Measurements from ENCODE around the gene MFNG. TPM values are rescaled to one million over a fixed set of nuclear protein-coding genes. Genes with fewer than 3 reads are reported as not detected.

The MFNG gene
- total and polyA plus RNA-seq, 2 donors (not counting 1 experiment from before 2014, with no cell fraction given), result 0.15 TPM; not detected in 1

- Histone ChIP-seq H3K9me3 (ENCODE audit: control insufficient read depth, insufficient read depth, low read depth, low read length) (no peaks in the 10 kb centered on the region), H3K4me2 (ENCODE audit: extremely low read depth, insufficient read depth, low read length) (peak within 1 kb of the TSS; percentile 44), H3K4me3 (replicated peaks in 1 of 4; ENCODE audit: control extremely low read depth in 1 of 4, insufficient read depth in 1 of 4, low read depth in 3 of 4, low read length in 4 of 4) (peak within 1 kb of the TSS in 3 of 4 experiments; percentile 14 to 46 (median 44)), H3K79me2 (ENCODE audit: control insufficient read depth, insufficient read depth, low read length) (no peaks in the 10 kb centered on the region), H4K20me1 (ENCODE audit: control insufficient read depth, extremely low read depth, insufficient read depth, low read length) (no peaks in the 10 kb centered on the region), H3K27me3 (ENCODE audit: control insufficient read depth, insufficient read depth, low read length) (peaks cover 33% of the 10 kb centered on the region), H3K36me3 (ENCODE audit: control insufficient read depth, insufficient read depth, low read length) (no peaks in the 10 kb centered on the region), H2AFZ (ENCODE audit: low read length) (no peak within 1 kb of the TSS), H3K27ac (ENCODE audit: insufficient read depth, low read length) (no peak within 1 kb of the TSS), H3K9ac (ENCODE audit: insufficient read depth, low read length) (peak within 1 kb of the TSS; percentile 16), H3K4me1 (ENCODE audit: control insufficient read depth, extremely low read depth, insufficient read depth, low read length) (peaks cover 5% of the 10 kb centered on the region)
- TF ChIP-seq EZH2 (IDR thresholded peaks at IDR 0.05; ENCODE audit: low read length, missing control alignments), result peak; percentile 32
- no peak for TF ChIP-seq CTCF (conservative IDR thresholded peaks at IDR 0.05 in 1 of 2, IDR thresholded peaks at IDR 0.05 in 1 of 2; ENCODE audit: low read depth in 1 of 2, low read length in 2 of 2)
- DNase-seq (ENCODE audit: low read depth in 2 of 2), result peak; percentile 12 to 48
Observed at GRCh38 chr22:37427135-37427710, 59.0 kb downstream of the MFNG start, which contains the start of gene ELFN2. Gene ELFN2 (minus strand): TSS chr22:37427479. CDS start chr22:37375534, 51,945 bp downstream.

GRCh38 chr22:37426706-37427134 is 59.5 kb downstream of the MFNG start:
- Histone ChIP-seq H4K20me1 (ENCODE audit: control insufficient read depth, extremely low read depth, insufficient read depth, low read length) (no peaks in the 10 kb centered on the region), H3K4me3 (replicated peaks in 1 of 4; ENCODE audit: control extremely low read depth in 1 of 4, insufficient read depth in 1 of 4, low read depth in 3 of 4, low read length in 4 of 4) (peak overlapping the region in 2 of 4 experiments; percentile 44 to 46), H3K4me2 (ENCODE audit: extremely low read depth, insufficient read depth, low read length) (no peak overlapping the region), H3K9me3 (ENCODE audit: control insufficient read depth, insufficient read depth, low read depth, low read length) (no peaks in the 10 kb centered on the region), H3K4me1 (ENCODE audit: control insufficient read depth, extremely low read depth, insufficient read depth, low read length) (peaks cover 2% of the 10 kb centered on the region), H3K36me3 (ENCODE audit: control insufficient read depth, insufficient read depth, low read length) (no peaks in the 10 kb centered on the region), H3K9ac (ENCODE audit: insufficient read depth, low read length) (no peak overlapping the region), H2AFZ (ENCODE audit: low read length) (no peak overlapping the region), H3K27me3 (ENCODE audit: control insufficient read depth, insufficient read depth, low read length) (peaks cover 33% of the 10 kb centered on the region), H3K79me2 (ENCODE audit: control insufficient read depth, insufficient read depth, low read length) (no peaks in the 10 kb centered on the region), H3K27ac (ENCODE audit: insufficient read depth, low read length) (no peak overlapping the region)
- TF ChIP-seq EZH2 (IDR thresholded peaks at IDR 0.05; ENCODE audit: low read length, missing control alignments), result no peak
- no peak for TF ChIP-seq CTCF (conservative IDR thresholded peaks at IDR 0.05 in 1 of 2, IDR thresholded peaks at IDR 0.05 in 1 of 2; ENCODE audit: low read depth in 1 of 2, low read length in 2 of 2)
- DNase-seq (ENCODE audit: low read depth in 2 of 2), result no peak

- peak; percentile 31 to 81 for DNase-seq (ENCODE audit: low read depth in 2 of 2)
- Histone ChIP-seq H3K9me3 (ENCODE audit: control insufficient read depth, insufficient read depth, low read depth, low read length) (no peaks in the 10 kb centered on the region), H3K4me3 (replicated peaks in 1 of 4; ENCODE audit: control extremely low read depth in 1 of 4, insufficient read depth in 1 of 4, low read depth in 3 of 4, low read length in 4 of 4) (no peak overlapping the region), H3K79me2 (ENCODE audit: control insufficient read depth, insufficient read depth, low read length) (no peaks in the 10 kb centered on the region), H2AFZ (ENCODE audit: low read length) (no peak overlapping the region), H3K27ac (ENCODE audit: insufficient read depth, low read length) (no peak overlapping the region), H3K9ac (ENCODE audit: insufficient read depth, low read length) (no peak overlapping the region), H3K36me3 (ENCODE audit: control insufficient read depth, insufficient read depth, low read length) (no peaks in the 10 kb centered on the region), H3K4me1 (ENCODE audit: control insufficient read depth, extremely low read depth, insufficient read depth, low read length) (no peaks in the 10 kb centered on the region), H3K27me3 (ENCODE audit: control insufficient read depth, insufficient read depth, low read length) (peaks cover 36% of the 10 kb centered on the region), H3K4me2 (ENCODE audit: extremely low read depth, insufficient read depth, low read length) (no peak overlapping the region), H4K20me1 (ENCODE audit: control insufficient read depth, extremely low read depth, insufficient read depth, low read length) (no peaks in the 10 kb centered on the region)
- TF ChIP-seq CTCF (conservative IDR thresholded peaks at IDR 0.05 in 1 of 2, IDR thresholded peaks at IDR 0.05 in 1 of 2; ENCODE audit: low read depth in 1 of 2, low read length in 2 of 2) (no peak), EZH2 (IDR thresholded peaks at IDR 0.05; ENCODE audit: low read length, missing control alignments) (peak; percentile 25)
Observed at GRCh38 chr22:37425800-37426705, 60.1 kb downstream of the MFNG start.
